Epithelial cell of esophagus (primary cell): Measurements from ENCODE around the gene AHCY.
"Not testable (repeated sequence)": the region's sequence is repeated elsewhere in the genome, so short reads cannot be mapped to it uniquely, and the experiment has no call there.

Experiments used
- DNase-seq: peaks from one replicate; pipeline ENCODE4 v3.0.0; 2010; ENCODE audit warnings: low read depth
- H3K4me3 ChIP-seq: 2 replicates; pipeline ENCODE4 v1.5.1; 2011; ENCODE audit warnings: mild to moderate bottlenecking, low read length, control low read depth
- TF ChIP-seq, protein P1 (sequence below): IDR thresholded peaks from 2 replicates; pipeline ENCODE4 v1.5.1; 2011; ENCODE audit warnings: low read depth, mild to moderate bottlenecking, low read length, control low read depth, inconsistent platforms; ENCODE audit not compliant: insufficient read depth; ENCODE audit errors: missing control alignments

Gene AHCY

DNA sequence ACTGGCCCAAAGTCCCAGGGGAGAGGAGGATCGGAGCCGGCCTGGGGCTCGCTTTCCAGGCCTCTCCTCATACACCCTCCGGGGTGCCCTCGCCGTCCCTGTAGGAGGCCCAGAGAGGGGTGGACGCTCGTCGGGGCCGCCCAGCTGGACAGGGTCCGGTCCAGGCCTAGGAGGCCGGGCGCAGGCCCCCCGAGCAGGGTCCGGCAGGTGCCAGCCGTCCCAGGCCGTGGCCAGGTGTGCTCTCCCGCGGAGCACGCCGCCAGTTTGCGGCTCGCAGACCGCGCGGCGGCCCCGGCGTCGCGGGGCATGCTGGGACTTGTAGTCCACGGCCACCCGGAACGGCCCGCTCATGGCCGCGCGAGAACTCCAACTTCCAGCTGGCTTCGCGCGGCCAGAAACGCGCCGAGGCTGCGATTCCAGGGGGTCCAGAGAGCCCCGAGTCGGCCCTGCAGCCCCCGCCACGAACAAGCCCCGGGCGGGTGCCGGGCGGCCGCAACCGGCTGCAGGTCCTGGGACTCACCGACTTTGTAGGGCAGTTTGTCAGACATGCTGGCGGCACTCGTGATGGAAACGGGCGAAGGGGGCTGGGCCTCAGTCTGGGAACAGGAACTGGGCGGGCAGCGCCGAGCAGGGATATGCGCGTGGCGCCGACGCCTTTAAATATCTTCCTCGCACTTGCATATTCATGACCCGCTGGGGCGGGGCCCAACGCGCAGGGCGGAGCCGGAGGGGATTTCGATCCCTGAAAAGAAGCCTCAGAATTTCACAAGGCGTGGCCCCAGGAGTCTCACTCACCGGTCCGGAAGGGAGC, at the start of gene AHCY:
Gene AHCY, minus strand, starts transcription at position 633 of the 811 bp plus-strand sequence. Its CDS starts 85 bp downstream, at position 548.
- peak within 1 kb of the TSS; percentile 89 for H3K4me3 ChIP-seq
- TF ChIP-seq, protein P1, sequence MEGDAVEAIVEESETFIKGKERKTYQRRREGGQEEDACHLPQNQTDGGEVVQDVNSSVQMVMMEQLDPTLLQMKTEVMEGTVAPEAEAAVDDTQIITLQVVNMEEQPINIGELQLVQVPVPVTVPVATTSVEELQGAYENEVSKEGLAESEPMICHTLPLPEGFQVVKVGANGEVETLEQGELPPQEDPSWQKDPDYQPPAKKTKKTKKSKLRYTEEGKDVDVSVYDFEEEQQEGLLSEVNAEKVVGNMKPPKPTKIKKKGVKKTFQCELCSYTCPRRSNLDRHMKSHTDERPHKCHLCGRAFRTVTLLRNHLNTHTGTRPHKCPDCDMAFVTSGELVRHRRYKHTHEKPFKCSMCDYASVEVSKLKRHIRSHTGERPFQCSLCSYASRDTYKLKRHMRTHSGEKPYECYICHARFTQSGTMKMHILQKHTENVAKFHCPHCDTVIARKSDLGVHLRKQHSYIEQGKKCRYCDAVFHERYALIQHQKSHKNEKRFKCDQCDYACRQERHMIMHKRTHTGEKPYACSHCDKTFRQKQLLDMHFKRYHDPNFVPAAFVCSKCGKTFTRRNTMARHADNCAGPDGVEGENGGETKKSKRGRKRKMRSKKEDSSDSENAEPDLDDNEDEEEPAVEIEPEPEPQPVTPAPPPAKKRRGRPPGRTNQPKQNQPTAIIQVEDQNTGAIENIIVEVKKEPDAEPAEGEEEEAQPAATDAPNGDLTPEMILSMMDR = no peak
- peak; percentile 99 for DNase-seq

DNA sequence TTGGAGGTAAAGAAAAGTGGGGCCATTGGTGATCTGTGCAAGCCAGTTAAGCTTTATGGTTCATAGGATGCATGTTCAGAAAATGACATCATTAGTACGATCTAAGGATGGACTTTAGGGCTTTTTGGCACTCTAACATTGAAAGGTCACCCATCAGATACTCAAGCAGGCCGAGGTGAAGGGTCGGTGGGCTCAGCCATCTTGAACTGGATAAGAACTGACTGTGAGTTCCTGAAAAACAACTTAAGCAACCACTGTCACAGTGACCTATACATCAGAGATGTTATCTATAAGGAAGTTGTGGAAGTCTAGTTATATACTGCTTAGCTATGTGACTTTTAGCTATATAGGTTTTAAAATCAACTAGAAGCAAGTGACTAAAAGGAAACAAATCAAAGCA, 46.9 kb upstream of the AHCY start:
- TF ChIP-seq, protein P1 = no peak
- H3K4me3 ChIP-seq = no peak overlapping the region
- no peak for DNase-seq

DNA sequence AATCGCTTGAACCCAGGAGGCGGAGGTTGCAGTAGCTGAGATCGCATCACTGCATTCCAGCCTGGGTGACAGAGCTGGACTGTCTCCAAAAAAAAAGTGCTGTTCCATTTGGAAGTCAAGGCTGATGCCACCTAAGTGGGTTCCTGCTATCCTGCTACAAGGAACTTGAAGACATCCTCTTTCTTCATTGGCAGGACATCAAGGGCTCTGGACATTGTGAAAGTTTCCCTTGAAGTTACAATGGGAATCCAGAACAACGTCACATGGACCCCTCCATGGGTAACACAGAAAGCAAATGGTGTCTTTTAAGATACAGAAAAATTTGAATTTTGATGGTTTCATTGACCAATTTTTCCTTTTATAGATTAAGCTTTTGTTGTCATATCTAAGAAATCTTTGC, 44.4 kb upstream of the AHCY start:
- no peak for DNase-seq
- no peak overlapping the region for H3K4me3 ChIP-seq
- TF ChIP-seq, protein P1 = no peak

DNA sequence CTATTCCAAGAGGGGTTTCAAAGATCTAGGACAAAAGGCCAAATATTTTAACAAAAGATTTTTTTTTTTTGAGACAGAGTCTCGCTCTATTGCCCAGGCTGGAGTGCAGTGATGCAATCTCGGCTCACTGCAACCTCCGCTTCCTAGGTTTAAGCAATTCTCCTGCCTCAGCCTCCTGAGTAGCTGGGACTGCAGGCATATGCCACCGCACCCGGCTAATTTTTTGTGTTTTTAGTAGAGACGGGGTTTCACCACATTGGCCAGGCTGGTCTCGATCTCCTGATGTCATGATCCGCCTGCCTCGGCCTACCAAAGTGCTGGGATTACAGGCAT, 43.3 kb upstream of the AHCY start:
- DNase-seq, H3K4me3 ChIP-seq: not testable (repeated sequence)

DNA sequence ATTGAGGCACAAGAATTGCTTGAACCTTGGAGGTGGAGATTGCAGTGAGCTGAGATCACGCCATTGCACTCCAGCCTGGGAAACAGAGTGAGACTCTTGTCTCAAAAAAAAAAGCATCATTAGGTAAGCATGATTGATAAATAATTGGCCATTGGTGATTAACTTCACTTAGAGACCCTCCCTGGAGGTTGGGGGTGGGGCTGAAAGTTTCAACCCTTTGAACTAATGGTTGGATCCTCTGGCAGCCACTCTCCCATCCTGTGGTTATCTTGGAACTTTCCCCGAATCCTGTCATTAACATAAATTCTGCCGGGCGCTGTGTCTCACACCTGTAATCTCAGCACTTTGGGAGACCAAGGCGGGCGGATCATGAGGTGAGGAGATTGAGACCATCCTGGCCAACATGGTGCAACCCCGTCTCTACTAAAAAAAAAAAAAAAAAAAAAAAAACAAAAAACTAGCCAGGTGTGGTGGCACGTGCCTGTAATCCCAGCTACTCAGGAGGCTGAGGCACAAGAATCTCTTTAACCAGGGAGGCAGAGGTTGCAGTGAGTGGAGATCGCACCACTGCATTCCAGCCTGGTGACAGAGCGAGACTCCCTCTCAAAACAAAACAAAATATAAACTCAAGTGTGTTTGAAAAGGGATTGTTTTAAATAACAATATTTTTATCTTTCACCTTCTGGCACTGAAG, 42.8 kb upstream of the AHCY start:
- not testable (repeated sequence) for DNase-seq, H3K4me3 ChIP-seq

DNA sequence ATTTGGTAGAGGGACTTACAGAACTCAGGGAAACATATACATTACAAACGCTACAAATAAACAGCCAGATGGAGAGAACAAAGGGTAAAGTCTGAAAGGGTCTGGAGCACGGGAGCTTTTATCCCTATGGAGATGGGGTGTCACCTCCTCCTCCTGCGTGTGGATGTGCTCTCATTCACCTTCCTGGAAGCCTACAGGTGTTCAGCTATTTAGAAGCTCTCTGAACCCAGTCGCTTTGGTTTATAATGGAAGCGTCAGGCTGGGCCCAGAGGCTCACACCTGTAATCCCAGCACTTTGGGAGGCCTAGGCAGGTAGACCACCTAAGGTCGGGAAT, 42.2 kb upstream of the AHCY start:
- no peak for DNase-seq
- H3K4me3 ChIP-seq = no peak overlapping the region
- TF ChIP-seq, protein P1 = no peak

DNA sequence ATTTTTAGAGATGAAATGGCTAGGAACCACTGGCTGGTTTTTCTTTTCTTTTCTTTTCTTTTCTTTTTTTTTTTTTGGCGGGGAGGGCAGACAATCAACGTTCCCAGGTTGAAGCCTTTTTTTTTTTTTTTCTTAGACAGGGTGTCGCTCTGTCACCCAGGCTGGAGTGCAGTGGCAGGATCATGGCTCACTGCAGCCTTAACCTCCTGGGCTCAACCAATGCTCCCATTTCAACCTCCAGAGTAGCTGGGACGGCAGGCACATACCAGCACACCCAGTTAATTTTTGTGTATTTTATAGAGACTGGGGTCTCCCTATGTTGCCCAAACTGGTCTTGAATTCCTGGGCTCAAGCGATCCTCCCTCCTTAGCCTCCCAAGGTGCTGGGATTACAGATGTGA, 41.1 kb upstream of the AHCY start:
- TF ChIP-seq, protein P1 = no peak
- H3K4me3 ChIP-seq = no peak overlapping the region
- no peak for DNase-seq
